K562 (cell line): ENCODE data around the gene HMGXB3. TPM values are rescaled to one million over a fixed set of nuclear protein-coding genes. Genes with fewer than 3 reads are reported as not detected.

Source experiments
- ATAC-seq: fragments of 200-7000 bp; cut with Tn5 transposase; 3 replicates; pipeline ENCODE4 v1.9.1; 2020; ENCODE audit warnings: moderate library complexity
- BruUV-seq: library from RNA; stranded (reverse); fragments of 400-500 nt; replicated peaks from 2 replicates; lab custom pipeline; 2021; lab: Mats Ljungman, UMichigan
- CTCF ChIA-PET: fragments of 300-600 bp; formaldehyde crosslinking; extraction: SDS; loops from one replicate; lab custom pipeline; 2021; ENCODE audit warnings: low intra/inter-chr PET ratio; lab: Yijun Ruan, JAX
- POLR2A ChIA-PET: fragments of 300-600, 350-650 bp; sonication (Branson Sonifier 250); formaldehyde crosslinking; extraction: SDS; loops from one replicate; lab custom pipeline; 2021; ENCODE audit warnings: antibody characterized with exemption, inconsistent platforms; lab: Yijun Ruan, JAX
- DNase-seq, 4 experiments: peaks; one replicate each; pipeline versions ENCODE4 v3.0.0 to v3.0.0-alpha.2; 2011 to 2018; ENCODE audit warnings: low spot score in 3 of 4, mixed read lengths in 3 of 4; ENCODE audit errors: extremely low read depth in 1 of 4
- FAIRE-seq: peaks from 2 replicates; lab custom pipeline; 2011; peaks lifted over from hg19 to GRCh38; lab: Jason Lieb, UNC
- H2AFZ ChIP-seq: 2 replicates; pipeline ENCODE4 v1.6.0; 2011; ENCODE audit warnings: low read depth, low read length, control low read depth, inconsistent platforms
- H3K27ac ChIP-seq: fragments of 200-600 bp; 3 replicates; pipeline ENCODE4 v1.8.0; 2011; ENCODE audit warnings: low read depth, mild to moderate bottlenecking, control low read depth, inconsistent platforms, low read length, moderate library complexity, mixed read lengths; ENCODE audit errors: extremely low read depth
- H3K27me3 ChIP-seq, 2 experiments: fragments of 300-600 bp in 1 of 2; 2 replicates in 1 of 2; 3 replicates in 1 of 2; pipeline versions ENCODE4 v1.6.0 to v1.8.0; 2011; ENCODE audit warnings: inconsistent platforms in 2 of 2, low read length in 2 of 2, mild to moderate bottlenecking in 1 of 2, mixed read lengths in 1 of 2, moderate library complexity in 1 of 2; ENCODE audit not compliant: control insufficient read depth in 2 of 2, insufficient read depth in 2 of 2
- H3K36me3 ChIP-seq: fragments of 300-600 bp; 3 replicates; pipeline ENCODE4 v1.8.0; 2011; ENCODE audit warnings: mild to moderate bottlenecking, low read length, inconsistent platforms; ENCODE audit not compliant: control insufficient read depth, insufficient read depth
- H3K4me1 ChIP-seq, 2 experiments: fragments of 200-600 bp in 1 of 2; replicated peaks in 1 of 2; 2 replicates in 1 of 2; 3 replicates in 1 of 2; pipeline versions ENCODE4 v1.5.1 to v1.8.0; 2011; ENCODE audit warnings: inconsistent platforms in 2 of 2, low read length in 2 of 2, mild to moderate bottlenecking in 1 of 2, mixed read lengths in 1 of 2, moderate library complexity in 1 of 2; ENCODE audit not compliant: control insufficient read depth in 2 of 2, insufficient read depth in 2 of 2
- H3K4me2 ChIP-seq: 2 replicates; pipeline ENCODE4 v1.6.1; 2011; ENCODE audit warnings: low read length, control low read depth, inconsistent platforms, mixed read lengths; ENCODE audit not compliant: insufficient read depth
- H3K4me3 ChIP-seq: fragments of 200-600 bp; sonication (generic), shearing (Covaris generic); 2 replicates; pipeline ENCODE4 v1.5.1; 2016; ENCODE audit warnings: control low read depth, inconsistent platforms
- H3K79me2 ChIP-seq: fragments of 200-600 bp; 3 replicates; pipeline ENCODE4 v1.8.0; 2011; ENCODE audit warnings: low read length, inconsistent platforms; ENCODE audit not compliant: control insufficient read depth, insufficient read depth
- H3K9ac ChIP-seq, 2 experiments: 2 replicates each; pipeline versions ENCODE4 v1.6.0 to v1.6.1; 2011; ENCODE audit warnings: low read depth in 2 of 2, low read length in 2 of 2, control low read depth in 1 of 2, inconsistent platforms in 1 of 2, mild to moderate bottlenecking in 1 of 2, mixed read lengths in 1 of 2; ENCODE audit not compliant: insufficient read depth in 1 of 2
- H3K9me1 ChIP-seq: one replicate; pipeline ENCODE4 v1.6.0; 2011; ENCODE audit warnings: inconsistent platforms, mild to moderate bottlenecking, low read length, moderate library complexity; ENCODE audit not compliant: control insufficient read depth, insufficient read depth
- H3K9me3 ChIP-seq: replicated peaks from 2 replicates; pipeline ENCODE4 v1.5.1; 2011; ENCODE audit warnings: low read depth, low read length, inconsistent platforms; ENCODE audit not compliant: control insufficient read depth, insufficient read depth
- H4K20me1 ChIP-seq: replicated peaks from 2 replicates; pipeline ENCODE4 v1.6.1; 2011; ENCODE audit warnings: low read length, inconsistent platforms, mixed read lengths; ENCODE audit not compliant: control insufficient read depth, insufficient read depth
- CHD4 ChIP-seq: fragments of 200-600 bp; sonication (generic); IDR thresholded peaks from 3 replicates; pipeline ENCODE4 v1.6.1; 2012; ENCODE audit warnings: low read depth, mild to moderate bottlenecking, mixed read lengths, low read length, inconsistent platforms; ENCODE audit not compliant: insufficient read depth, insufficient replicate concordance, poor library complexity, severe bottlenecking
- CLOCK ChIP-seq: fragments of 250-450 bp; sonication (Bioruptor Pico); IDR thresholded peaks from 2 replicates; pipeline ENCODE4 v1.4.0; 2020; ENCODE audit warnings: mild to moderate bottlenecking, moderate library complexity, borderline replicate concordance
- GTF2E2 ChIP-seq: fragments of 200-800 bp; sonication (Bioruptor generic); IDR thresholded peaks from 2 replicates; pipeline ENCODE4 v1.6.1; 2016; ENCODE audit warnings: missing genetic modification characterization, missing compliant biosample characterization
- JUNB ChIP-seq: fragments of 450-650 bp; formaldehyde crosslinking; conservative IDR thresholded peaks from 2 replicates; pipeline ENCODE4 v1.4.0; 2020; ENCODE audit warnings: mild to moderate bottlenecking
- KDM1A ChIP-seq, 2 experiments: fragments of 450-650 bp; IDR thresholded peaks; 2 replicates each; pipeline ENCODE4 v1.6.1; 2016; ENCODE audit warnings: mild to moderate bottlenecking in 2 of 2
- PRDM10 ChIP-seq: fragments of 450-650 bp; IDR thresholded peaks from 2 replicates; pipeline ENCODE4 v1.6.1; 2018; ENCODE audit not compliant: partially characterized antibody
- ZNF75A ChIP-seq: fragments of 450-650 bp; formaldehyde crosslinking; IDR thresholded peaks from 2 replicates; pipeline ENCODE4 v1.4.0; 2020; ENCODE audit warnings: mild to moderate bottlenecking
- ZNF764 ChIP-seq: fragments of 250-450 bp; sonication (Bioruptor Pico); IDR thresholded peaks from 2 replicates; pipeline ENCODE4 v1.4.0; 2020; ENCODE audit warnings: low read depth, mild to moderate bottlenecking, moderate library complexity
- ZSCAN29 ChIP-seq: fragments of 450-650 bp; IDR thresholded peaks from 2 replicates; pipeline ENCODE4 v1.6.1; 2017
- WGBS: fragments of 100-300 bp; shearing (Covaris generic); methylation state at CpG from one replicate; pipeline ENCODE4 v1.1.6; 2016; ENCODE audit warnings: low coverage, mixed read lengths; ENCODE audit not compliant: insufficient coverage; ENCODE audit errors: missing lambda C conversion rate; 5-methylcytosine and 5-hydroxymethylcytosine counted together
- in situ Hi-C: fragments of 300-500 bp; cut with MboI; formaldehyde crosslinking; loops from 4 replicates; pipeline ENCODE4 v1.15.0; 2018; ENCODE audit warnings: inconsistent platforms, mixed read lengths
- intact Hi-C: fragments of 100-400 bp; cut with micrococcal nuclease; formaldehyde crosslinking; loops from 2 replicates; pipeline ENCODE4 v1.14.2; 2022
- polyA plus RNA-seq, 8 experiments: library from polyadenylated mRNA; depleted of rRNA in 4 of 8; stranded (reverse) in 5 of 8; unstranded in 3 of 8; fragments of >200 nt; fragmentation: Nextera tagmentation in 2 of 8; fragmentation: Illumina TruSeq in 1 of 8; extraction: Ambion mirVana in 2 of 8; extraction: Trizol in 1 of 8; gene quantifications; 2 replicates each; pipeline versions ENCODE4 v1.2.1 to v1.2.3, GENCODE V29; 2011 to 2014; ENCODE audit warnings: inconsistent platforms in 1 of 8, missing spikeins in 1 of 8
- total RNA-seq, 7 experiments: library from RNA; depleted of rRNA in 6 of 7; stranded (reverse); fragments of >200 nt in 6 of 7; fragmentation: Illumina TruSeq in 2 of 7; extraction: Trizol in 2 of 7; gene quantifications; 2 replicates each; pipeline versions ENCODE4 v1.2.1 to v1.2.3, GENCODE V29; 2011 to 2021; ENCODE audit warnings: low replicate concordance in 1 of 7

The HMGXB3 gene
- total and polyA plus RNA-seq, 9 of the 15 experiments (the other 6 are each of a cell fraction or from before 2014, with no cell fraction given) = 1.8 to 44.1 (median 32.2) TPM

- TF ChIP-seq PRDM10 = peak; percentile 32
- peak; percentile 21 to 60; a peak in 2 of 4 replicates for TF ChIP-seq KDM1A (IDR thresholded peaks at IDR 0.05)
Measured at GRCh38 chr5:150028047-150028446, 27.5 kb downstream of the HMGXB3 start (continued).

GRCh38 chr5:150033334-150033733, 32.8 kb downstream of the HMGXB3 start:
- Histone ChIP-seq H3K9ac (no peak overlapping the region), H4K20me1 (no peaks in the 10 kb centered on the region), H3K27ac (no peak overlapping the region), H3K4me1 (no peaks in the 10 kb centered on the region), H3K9me1 (no peaks in the 10 kb centered on the region), H3K4me2 (no peak overlapping the region), H2AFZ (no peak overlapping the region), H3K36me3 (peaks cover 97% of the 10 kb centered on the region), H3K27me3 (no peaks in the 10 kb centered on the region), H3K79me2 (no peaks in the 10 kb centered on the region; the same call in 2 of the 3 replicates), H3K9me3 (no peaks in the 10 kb centered on the region), H3K4me3 (no peak overlapping the region)
- FAIRE-seq (no peak), DNase-seq (no peak), ATAC-seq (no peak)
- TF ChIP-seq CHD4 (no peak), ZNF764 (CRISPR knock-in tag) (no peak), ZNF75A (no peak), ZSCAN29 (no peak), GTF2E2 (tag) (no peak), JUNB (no peak), CLOCK (CRISPR knock-in tag) (no peak)
- in situ Hi-C loops (no loop called here), intact Hi-C loops (no loop called here)
- no TSS peak for BruUV-seq
- WGBS = 90% methylated on average over 2 of the region's 4 CpGs
- ChIA-PET POLR2A (interaction anchor here (1.0 to 2.3 kb wide), 2 partner anchors 15 to 21 kb away, joined by 5 to 11 read pairs; no protein-coding TSS in a partner anchor), CTCF (no interaction called here)
